HL-60/S4 treated with retinoic acid at 250 ng/mL for 4 days and 3 days (cell line): Measurements from ENCODE around the gene TANC2.
"Not testable (repeated sequence)": the region's sequence is repeated elsewhere in the genome, so short reads cannot be mapped to it uniquely, and the experiment has no call there.

Experiments used
- in situ Hi-C: fragments of 300-500 bp; cut with MboI; formaldehyde crosslinking; loops from 2 replicates; pipeline ENCODE4 v1.7.0; 2022; ENCODE audit warnings: low sequenced_read_pairs

Gene TANC2

GRCh38 chr17:62963296-62963695 is 2.7 kb upstream of the TANC2 start:
- in situ Hi-C loops = loop anchor here (10.0 kb wide), 1 partner anchor 258 kb away; no protein-coding TSS in a partner anchor

- in situ Hi-C loops = loop anchor here (10.0 kb wide), 1 partner anchor 260 kb away; no protein-coding TSS in a partner anchor
These were observed 1.5 kb upstream of the TANC2 start for GRCh38 chr17:62964506-62964905.

GRCh38 chr17:62965174-62965685 is 805 bp upstream of the TANC2 start:
- in situ Hi-C loops = loop anchor here (10.0 kb wide), 1 partner anchor 260 kb away; no protein-coding TSS in a partner anchor

GRCh38 chr17:62966426-62967204 is 580 bp downstream of the TANC2 start:
- in situ Hi-C loops = loop anchor here (10.0 kb wide), 1 partner anchor 262 kb away; no protein-coding TSS in a partner anchor

GRCh38 chr17:62967205-62967529 is 1.1 kb downstream of the TANC2 start:
- in situ Hi-C loops = loop anchor here (10.0 kb wide), 1 partner anchor 262 kb away; no protein-coding TSS in a partner anchor

- in situ Hi-C loops = loop anchor here (10.0 kb wide), 1 partner anchor 264 kb away; no protein-coding TSS in a partner anchor
These were observed 2.4 kb downstream of the TANC2 start for GRCh38 chr17:62968445-62968923.

GRCh38 chr17:62970610-62971009 is 4.6 kb downstream of the TANC2 start:
- in situ Hi-C loops = no loop called here

GRCh38 chr17:62971853-62972252 is 5.8 kb downstream of the TANC2 start:
- in situ Hi-C loops = no loop called here

- in situ Hi-C loops = no loop called here
These were observed 8.8 kb downstream of the TANC2 start for GRCh38 chr17:62974788-62975187.

GRCh38 chr17:62975206-62975605 is 9.2 kb downstream of the TANC2 start:
- in situ Hi-C loops = no loop called here

GRCh38 chr17:62976643-62977231 is 10.7 kb downstream of the TANC2 start:
- in situ Hi-C loops = not testable (repeated sequence)

- in situ Hi-C loops = no loop called here
These were observed 14.8 kb downstream of the TANC2 start for GRCh38 chr17:62980842-62981241.

GRCh38 chr17:62981933-62982332 is 15.9 kb downstream of the TANC2 start:
- in situ Hi-C loops = no loop called here

- in situ Hi-C loops = no loop called here
These were observed 18.8 kb downstream of the TANC2 start for GRCh38 chr17:62984801-62985200.

GRCh38 chr17:62986549-62986948 is 20.5 kb downstream of the TANC2 start:
- in situ Hi-C loops = no loop called here

- in situ Hi-C loops = no loop called here
These were observed 21.1 kb downstream of the TANC2 start for GRCh38 chr17:62987136-62987535.

GRCh38 chr17:62989501-62989900 is 23.5 kb downstream of the TANC2 start:
- in situ Hi-C loops = no loop called here

- in situ Hi-C loops = no loop called here
These were observed 28.9 kb downstream of the TANC2 start for GRCh38 chr17:62994931-62995330.

- in situ Hi-C loops = no loop called here
These were observed 29.4 kb downstream of the TANC2 start for GRCh38 chr17:62995377-62995885.

GRCh38 chr17:62996221-62996620 is 30.2 kb downstream of the TANC2 start:
- in situ Hi-C loops = no loop called here

GRCh38 chr17:62998166-62998565 is 32.1 kb downstream of the TANC2 start:
- in situ Hi-C loops = no loop called here
